ENCODE results near the gene SMAD6. TPM values are rescaled to one million over a fixed set of nuclear protein-coding genes. Genes with fewer than 3 reads are reported as not detected.

SMAD6 gene
- total and polyA plus RNA-seq, 10 of the 15 experiments (the other 5 are each of a cell fraction or from before 2014, with no cell fraction given): under 0.01 to 0.10 (median 0.03) TPM; not detected in 7

- DNase-seq (ENCODE audit: low read depth, low spot score) (no peak), FAIRE-seq (no peak), ATAC-seq (no peak)
- H3K4me3 ChIP-seq: no peak overlapping the region
- CTCF ChIA-PET: interaction anchor here (0.9 kb wide), 1 partner anchor 11 kb away, joined by 4 read pairs; no protein-coding TSS in a partner anchor
- peaks cover 26% of the 10 kb centered on the region for H3K4me1 ChIP-seq (ENCODE audit: control insufficient read depth, insufficient read depth, low read length)
- no TSS peak for BruUV-seq (replicated peaks)
- no peaks in the 10 kb centered on the region for H4K20me1 ChIP-seq (ENCODE audit: control insufficient read depth, insufficient read depth)
- RAD21 ChIA-PET (ENCODE audit: unreplicated experiment): no interaction called here
- no peaks in the 10 kb centered on the region for H3K79me2 ChIP-seq (ENCODE audit: control insufficient read depth, insufficient read depth, low read length)
- intact Hi-C loops (cut with micrococcal nuclease; ENCODE audit: unreplicated experiment) (loop anchor here (5.0 kb wide), 1 partner anchor 56 kb away; no protein-coding TSS in a partner anchor), in situ Hi-C loops (cut with MboI) (no loop called here)
- H3K36me3 ChIP-seq (ENCODE audit: control insufficient read depth in 2 of 2, insufficient read depth in 2 of 2, low read length in 1 of 2): no peaks in the 10 kb centered on the region
- TF ChIP-seq NFXL1 (IDR thresholded peaks at IDR 0.05; ENCODE audit: borderline replicate concordance): no peak
- no peak for TF ChIP-seq ZNF207 (IDR thresholded peaks at IDR 0.05; ENCODE audit: borderline replicate concordance)
- no peak for TF ChIP-seq ESRRA (IDR thresholded peaks at IDR 0.05; ENCODE audit: low read length)
- no peak for TF ChIP-seq CEBPB (IDR thresholded peaks at IDR 0.05; ENCODE audit: borderline replicate concordance in 1 of 2, low read depth in 2 of 2, low read length in 2 of 2)
- no peak for TF ChIP-seq FOS (IDR thresholded peaks at IDR 0.05; ENCODE audit: borderline replicate concordance, extremely low read depth, insufficient read length)
- TF ChIP-seq JUNB (IDR thresholded peaks at IDR 0.05): no peak
- no peak for TF ChIP-seq TCF12 (IDR thresholded peaks at IDR 0.05; ENCODE audit: low read depth, low read length)
- no peaks in the 10 kb centered on the region for H3K9me3 ChIP-seq (replicated peaks; ENCODE audit: control insufficient read depth, insufficient read depth, low read length)
- no peak overlapping the region for H3K4me2 ChIP-seq (ENCODE audit: control insufficient read depth, insufficient read depth)
- no peaks in the 10 kb centered on the region for H3K27me3 ChIP-seq (replicated peaks in 1 of 2; ENCODE audit: control insufficient read depth in 2 of 2, insufficient read depth in 2 of 2, low read length in 1 of 2)
- SMC1A ChIA-PET (ENCODE audit: uncharacterized antibody, unreplicated experiment): interaction anchor here (1.4 to 1.5 kb wide), 2 partner anchors 17 to 61 kb away, joined by 4 to 5 read pairs; no protein-coding TSS in a partner anchor
- H3K27ac ChIP-seq (ENCODE audit: control insufficient read depth, insufficient read depth): no peak overlapping the region
- no peak overlapping the region for H3K9ac ChIP-seq (ENCODE audit: control insufficient read depth, insufficient read depth, low read length)
- 35% methylated on average over 2 of the region's 2 CpGs for WGBS (ENCODE audit: insufficient coverage, insufficient replicate concordance, low lambda C conversion rate, missing lambda C conversion rate)
- POLR2A ChIA-PET: no interaction called here
- H2AFZ ChIP-seq (ENCODE audit: control insufficient read depth, low read depth, low read length): no peak overlapping the region
These were observed 9.2 kb downstream of the SMAD6 start for GRCh38 chr15:66711260-66711659.

- ATAC-seq (no peak), DNase-seq (ENCODE audit: low read depth, low spot score) (no peak), FAIRE-seq (no peak)
- intact Hi-C loops (cut with micrococcal nuclease; ENCODE audit: unreplicated experiment): loop anchor here (5.0 kb wide), 1 partner anchor 55 kb away; no protein-coding TSS in a partner anchor
- no peak overlapping the region for H2AFZ ChIP-seq (ENCODE audit: control insufficient read depth, low read depth, low read length)
- H3K27ac ChIP-seq (ENCODE audit: control insufficient read depth, insufficient read depth): no peak overlapping the region
- ChIA-PET POLR2A (no interaction called here), RAD21 (ENCODE audit: unreplicated experiment) (no interaction called here), CTCF (interaction anchor here (1.1 to 1.3 kb wide), 2 partner anchors 25 to 139 kb away, joined by 3 to 4 read pairs; no protein-coding TSS in a partner anchor), SMC1A (ENCODE audit: uncharacterized antibody, unreplicated experiment) (interaction anchor here (1.3 to 1.5 kb wide), 2 partner anchors 16 kb away, joined by 4 to 5 read pairs; no protein-coding TSS in a partner anchor)
- H4K20me1 ChIP-seq (ENCODE audit: control insufficient read depth, insufficient read depth): no peaks in the 10 kb centered on the region
- H3K9me3 ChIP-seq (replicated peaks; ENCODE audit: control insufficient read depth, insufficient read depth, low read length): no peaks in the 10 kb centered on the region
- H3K9ac ChIP-seq (ENCODE audit: control insufficient read depth, insufficient read depth, low read length): no peak overlapping the region
- no peaks in the 10 kb centered on the region for H3K27me3 ChIP-seq (replicated peaks in 1 of 2; ENCODE audit: control insufficient read depth in 2 of 2, insufficient read depth in 2 of 2, low read length in 1 of 2)
- H3K36me3 ChIP-seq (ENCODE audit: control insufficient read depth in 2 of 2, insufficient read depth in 2 of 2, low read length in 1 of 2): no peaks in the 10 kb centered on the region
- peaks cover 26% of the 10 kb centered on the region for H3K4me1 ChIP-seq (ENCODE audit: control insufficient read depth, insufficient read depth, low read length)
- H3K4me2 ChIP-seq (ENCODE audit: control insufficient read depth, insufficient read depth): no peak overlapping the region
- no peak overlapping the region for H3K4me3 ChIP-seq
- H3K79me2 ChIP-seq (ENCODE audit: control insufficient read depth, insufficient read depth, low read length): no peaks in the 10 kb centered on the region
- WGBS (ENCODE audit: insufficient coverage, insufficient replicate concordance, low lambda C conversion rate, missing lambda C conversion rate): 77% methylated on average over 5 of the region's 5 CpGs
- no TSS peak for BruUV-seq (replicated peaks)
- in situ Hi-C loops (cut with MboI): no loop called here
- TF ChIP-seq CTCF (IDR thresholded peaks at IDR 0.05 in 2 of 3, conservative IDR thresholded peaks at IDR 0.05 in 1 of 3; ENCODE audit: control insufficient read depth in 2 of 3, extremely low read depth in 1 of 3, insufficient read depth in 1 of 3, low read depth in 3 of 3, low read length in 3 of 3) (no peak), SMAD1 (IDR thresholded peaks at IDR 0.05; ENCODE audit: low read depth, partially characterized antibody) (no peak), RB1 (IDR thresholded peaks at IDR 0.05; ENCODE audit: borderline replicate concordance) (no peak), PKNOX1 (IDR thresholded peaks at IDR 0.05) (no peak), ETV6 (conservative IDR thresholded peaks at IDR 0.05 in 1 of 2, IDR thresholded peaks at IDR 0.05 in 1 of 2; ENCODE audit: borderline replicate concordance in 1 of 2, low read depth in 1 of 2) (no peak), PAX8 (IDR thresholded peaks at IDR 0.05) (no peak), GATAD2B (conservative IDR thresholded peaks at IDR 0.05; ENCODE audit: low read depth) (no peak), RAD21 (IDR thresholded peaks at IDR 0.05; ENCODE audit: insufficient read depth, low read depth, low read length) (no peak), KDM1A (IDR thresholded peaks at IDR 0.05; ENCODE audit: borderline replicate concordance) (no peak)
These were observed 9.8 kb downstream of the SMAD6 start for GRCh38 chr15:66711862-66712261.

Measured in GM12878 (cell line).